Limb (tissue), 2 donors: ENCODE measurements around the gene POLR2C.

Experiments
- DNase-seq, 2 donors: peaks; one replicate each; pipeline ENCODE4 v3.0.0-alpha.2; 2016; ENCODE audit errors: extremely low spot score in 2 of 2

POLR2C gene

GRCh38 chr16:57447186-57447962, 15.1 kb upstream of the POLR2C start, which contains the start of the genes CIAPIN1 and COQ9:
CIAPIN1 (minus strand) TSS chr16:57447385; CDS start chr16:57440928, 6,457 bp downstream.
COQ9 (plus strand) TSS chr16:57447479; CDS start chr16:57447506, 27 bp downstream.
- DNase-seq, result peak; percentile 89 to 95

GRCh38 chr16:57452021-57452420, 10.5 kb upstream of the POLR2C start:
- no peak for DNase-seq

GRCh38 chr16:57462978-57463362, 491 bp downstream of the POLR2C start:
- DNase-seq, result no peak

GRCh38 chr16:57464523-57464922, 2.0 kb downstream of the POLR2C start:
- DNase-seq, result no peak

GRCh38 chr16:57468346-57468745, 5.9 kb downstream of the POLR2C start:
- DNase-seq, result no peak

GRCh38 chr16:57469046-57469445, 6.6 kb downstream of the POLR2C start:
- no peak for DNase-seq

GRCh38 chr16:57469917-57470470, 7.5 kb downstream of the POLR2C start:
- DNase-seq, result no peak

- no peak for DNase-seq
Measured at GRCh38 chr16:57470711-57471110, 8.2 kb downstream of the POLR2C start.

GRCh38 chr16:57471209-57471608, 8.7 kb downstream of the POLR2C start:
- DNase-seq, result no peak

- DNase-seq, result no peak
Measured at GRCh38 chr16:57471852-57472664, 9.6 kb downstream of the POLR2C start.

GRCh38 chr16:57472665-57473060, 10.2 kb downstream of the POLR2C start:
- DNase-seq, result no peak

GRCh38 chr16:57473176-57473840, 10.8 kb downstream of the POLR2C start:
- no peak for DNase-seq

- no peak for DNase-seq
Measured at GRCh38 chr16:57473906-57474305, 11.4 kb downstream of the POLR2C start.

GRCh38 chr16:57474671-57475661, 12.5 kb downstream of the POLR2C start:
- DNase-seq, result no peak

- DNase-seq, result peak in 1 of 2 donors; percentile 60
Measured at GRCh38 chr16:57475711-57476339, 13.3 kb downstream of the POLR2C start.

GRCh38 chr16:57476546-57477410, 14.3 kb downstream of the POLR2C start:
- DNase-seq, result no peak

- DNase-seq, result no peak
Measured at GRCh38 chr16:57477531-57478202, 15.2 kb downstream of the POLR2C start.
